ENCODE data around the gene HSPB3.
"Not testable (repeated sequence)": the region's sequence is repeated elsewhere in the genome, so short reads cannot be mapped to it uniquely, and the experiment has no call there.

The HSPB3 gene

DNA sequence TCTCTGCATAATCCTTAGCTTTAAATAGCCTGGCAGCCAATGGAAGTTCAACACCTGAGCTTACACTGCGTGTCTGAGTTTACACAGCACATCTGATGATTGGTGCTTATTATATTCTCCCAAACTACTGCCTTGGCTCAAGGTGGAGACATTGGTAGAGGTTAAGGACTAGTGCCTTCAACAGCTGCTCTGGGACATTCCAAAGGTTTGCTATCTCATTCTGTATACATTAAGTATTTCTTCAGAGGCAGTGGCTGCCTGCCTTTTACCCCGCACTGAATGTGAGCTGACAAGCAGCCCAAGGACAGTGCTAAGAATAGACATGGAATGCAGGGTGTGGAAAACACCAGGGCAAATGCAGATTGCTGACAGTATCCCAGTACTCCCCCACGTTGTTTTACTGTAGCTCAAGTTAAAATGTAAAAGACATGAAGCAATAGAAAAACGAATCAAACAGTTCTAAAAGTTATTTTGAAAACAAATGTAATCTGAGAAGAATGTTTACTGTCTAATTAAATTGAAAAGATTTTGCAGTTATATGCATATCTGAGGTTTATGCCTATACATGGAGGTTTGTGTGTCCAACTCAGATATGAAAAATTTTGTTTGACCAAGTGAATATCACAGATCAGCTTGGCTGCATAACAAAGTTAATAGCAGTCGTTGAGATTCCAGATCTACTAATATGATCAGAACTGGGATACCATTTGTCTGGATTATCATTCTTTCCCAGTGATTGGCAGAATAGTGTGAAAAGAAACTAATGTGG is 1.8 kb downstream of the HSPB3 start:
- no peak for DNase-seq (ENCODE audit: low spot score)

DNA sequence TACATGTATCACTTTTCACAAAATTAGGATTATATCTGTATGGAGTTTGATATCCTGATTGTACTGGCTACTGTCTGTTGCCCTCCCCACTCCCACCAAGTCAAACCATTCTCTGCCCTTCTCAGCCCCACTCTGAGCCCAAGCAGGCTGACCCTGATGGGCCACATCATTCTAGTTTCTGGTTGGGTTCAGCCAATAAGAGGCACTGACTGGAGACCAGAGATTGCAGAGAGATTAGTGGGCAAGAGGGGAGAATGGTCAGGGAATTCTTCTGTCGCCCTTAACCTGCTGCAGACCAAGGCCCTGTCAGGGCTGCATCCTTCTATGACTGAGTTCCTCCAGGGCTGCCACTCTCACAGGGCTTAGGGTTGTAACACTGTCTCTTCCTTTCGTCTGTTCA is 2.7 kb downstream of the HSPB3 start:
- no peak for DNase-seq (ENCODE audit: low spot score)

DNA sequence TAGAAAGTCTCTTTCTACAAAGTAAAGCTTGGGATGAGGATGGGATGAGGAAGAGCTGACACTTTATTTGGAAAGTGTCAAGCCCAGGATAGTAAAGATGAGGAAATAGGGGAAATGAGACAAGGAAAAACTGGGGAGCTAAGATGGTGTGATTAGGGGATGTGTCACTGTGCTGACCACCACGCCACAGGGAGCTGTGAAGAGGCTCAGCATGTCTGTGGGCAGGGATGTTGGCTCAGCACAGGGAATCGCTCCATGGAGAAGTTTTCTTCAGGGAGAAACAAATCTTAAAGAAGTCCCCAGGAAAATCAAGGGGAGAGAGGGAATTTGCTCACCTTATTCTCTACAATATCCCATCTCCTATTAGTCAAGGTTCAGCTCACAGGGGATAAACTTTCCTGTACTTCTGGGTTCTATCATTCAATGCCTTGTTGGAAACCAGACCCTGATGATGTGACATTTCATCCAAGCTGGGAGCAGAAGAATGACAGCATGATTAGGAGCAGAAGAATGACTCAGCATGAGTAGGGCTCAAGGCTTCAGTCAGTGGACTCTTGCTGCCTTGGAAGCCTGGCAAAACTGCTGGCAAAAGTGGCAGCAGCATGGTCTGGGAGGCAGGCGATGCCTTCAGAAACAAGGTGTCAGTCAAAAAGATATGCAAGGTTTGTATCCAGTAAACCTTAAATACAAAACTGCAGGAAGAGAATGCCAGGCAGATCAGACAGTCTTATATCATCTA is 4.9 kb downstream of the HSPB3 start:
- no peak for DNase-seq (ENCODE audit: low spot score)

DNA sequence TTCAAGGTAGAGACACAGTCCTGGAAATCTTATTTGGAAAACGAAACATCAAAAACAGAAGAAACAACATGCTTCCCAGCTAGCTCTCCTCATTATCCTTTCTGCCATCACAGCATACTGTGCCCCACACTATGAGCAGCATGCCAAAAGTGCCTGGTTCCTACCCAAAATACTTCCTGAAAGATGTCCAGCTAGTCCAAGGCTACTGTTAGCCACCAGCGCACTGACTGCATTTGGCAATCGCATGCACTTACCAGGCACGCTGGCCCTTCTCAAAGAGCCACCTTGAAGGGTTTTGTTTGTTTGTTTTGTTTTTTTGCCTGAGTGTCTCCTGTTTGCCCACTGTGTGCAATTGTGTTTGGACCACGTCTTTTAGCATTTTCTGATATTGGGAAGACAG is 6.8 kb downstream of the HSPB3 start:
- DNase-seq (ENCODE audit: low spot score), result no peak

DNA sequence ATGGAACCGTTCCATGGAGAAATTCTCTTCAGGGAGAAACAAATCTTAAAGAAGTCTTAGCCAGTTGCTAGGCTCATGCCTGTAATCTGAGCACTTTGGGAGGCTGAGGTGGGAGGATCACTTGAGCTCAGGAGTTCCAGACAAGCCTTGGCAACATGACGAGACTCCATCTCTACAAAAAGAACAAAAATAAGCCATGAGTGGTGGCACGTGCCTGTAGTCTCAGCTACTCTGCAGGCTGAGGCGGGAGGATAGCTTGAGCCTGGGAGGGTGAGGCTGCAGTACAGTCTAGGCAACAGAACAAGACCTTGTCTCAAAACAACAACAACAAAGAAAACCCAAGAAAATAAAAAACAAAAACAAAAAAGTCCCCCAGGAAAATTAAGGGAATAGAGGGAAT is 8.2 kb downstream of the HSPB3 start:
- no peak for DNase-seq (ENCODE audit: low spot score)

DNA sequence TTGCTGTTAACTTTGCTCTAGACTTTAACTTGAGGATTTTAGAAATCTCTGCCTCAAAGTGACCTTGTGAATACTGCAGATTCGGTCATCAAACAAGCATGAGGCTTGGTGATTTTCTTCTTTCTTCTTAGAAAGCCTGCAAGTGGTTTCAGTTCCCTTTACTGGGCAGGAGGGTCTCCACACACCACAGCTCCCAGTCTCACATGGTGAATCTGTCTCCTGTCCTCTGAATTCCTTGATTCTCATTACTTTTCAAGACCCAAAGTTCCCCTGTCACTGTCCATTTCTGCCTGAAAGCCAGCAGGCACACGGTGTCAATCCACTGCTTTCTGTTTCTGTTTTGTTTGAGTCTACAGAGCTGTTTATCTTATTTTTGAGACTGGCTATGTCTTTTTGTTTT is 14.1 kb downstream of the HSPB3 start:
- DNase-seq (ENCODE audit: low spot score), result no peak

DNA sequence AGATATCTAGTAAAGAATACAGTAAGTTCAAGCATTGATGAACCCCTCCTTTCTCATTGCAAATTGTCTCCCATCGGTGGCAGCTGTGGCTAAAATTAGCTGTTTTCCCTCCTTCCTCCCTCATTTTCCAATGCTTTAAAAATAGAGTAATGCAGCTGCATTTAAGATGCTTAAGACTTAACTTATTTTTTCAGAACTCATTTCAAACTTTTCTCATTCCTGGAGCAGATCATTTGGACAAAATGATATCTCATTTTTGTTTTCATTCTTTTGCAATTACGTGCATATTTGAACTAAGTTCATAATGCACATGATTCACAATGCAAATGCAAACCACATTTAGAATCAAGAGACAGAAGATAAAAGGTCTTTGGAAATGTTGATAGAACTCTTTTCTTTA is 14.6 kb downstream of the HSPB3 start:
- no peak for DNase-seq (ENCODE audit: low spot score)

DNA sequence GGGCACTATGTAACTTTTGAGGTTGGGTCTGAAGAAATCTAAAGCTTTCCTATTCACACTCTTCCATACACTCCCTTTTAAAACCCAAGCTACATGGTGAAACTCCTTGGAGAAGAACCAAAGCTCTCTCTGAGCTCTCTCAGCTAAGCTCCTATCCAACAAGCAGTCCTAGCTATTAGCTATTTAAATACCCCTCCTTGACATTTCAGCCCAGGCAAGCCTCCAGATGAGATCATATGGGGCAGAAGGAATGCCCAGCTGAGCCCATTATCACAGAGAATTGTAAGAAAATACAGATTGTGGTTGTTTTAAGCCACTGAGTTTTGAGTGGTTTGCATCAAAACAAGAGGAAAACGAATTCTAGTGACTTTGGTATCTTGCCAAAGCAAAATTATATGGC is 15.2 kb downstream of the HSPB3 start:
- no peak for DNase-seq (ENCODE audit: low spot score)

DNA sequence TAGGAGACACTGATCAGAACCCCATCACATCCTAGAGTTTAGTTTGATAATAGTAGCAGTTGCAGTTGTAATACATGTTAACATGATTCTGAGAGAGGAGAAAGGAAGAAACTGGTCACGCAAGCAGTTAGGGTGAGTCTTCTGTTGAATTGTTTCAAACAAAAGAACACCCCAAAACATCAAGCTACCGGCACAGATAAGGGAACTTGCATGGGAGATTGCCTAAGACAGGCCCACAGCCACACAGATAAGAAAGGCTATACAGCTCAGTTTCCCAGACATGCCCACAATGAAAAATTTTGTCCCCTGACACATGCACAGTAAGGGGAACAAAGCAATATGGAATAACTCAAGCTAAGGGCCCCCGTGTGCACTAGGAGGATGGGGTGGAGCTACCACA is 15.9 kb downstream of the HSPB3 start:
- DNase-seq (ENCODE audit: low spot score), result no peak

DNA sequence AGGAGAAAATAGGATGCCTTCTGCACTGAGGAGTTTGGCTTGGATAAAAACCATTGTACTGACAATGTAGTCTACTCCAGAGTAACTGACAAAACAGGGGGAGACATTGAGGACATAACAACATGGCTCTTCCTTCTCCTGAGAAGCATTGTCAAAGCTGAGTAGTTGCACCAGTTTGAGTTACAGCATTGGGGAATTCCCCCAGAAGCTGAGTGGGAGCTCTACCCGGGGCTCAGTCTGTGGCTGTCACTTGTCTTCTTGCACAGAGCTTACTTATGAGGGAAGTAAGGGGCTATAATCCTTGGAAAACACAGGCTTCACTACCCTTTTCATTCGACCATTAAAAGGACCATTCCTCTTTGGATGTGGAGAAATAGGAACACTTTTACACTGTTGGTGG is 21.2 kb downstream of the HSPB3 start:
- no peak for DNase-seq (ENCODE audit: low spot score)

DNA sequence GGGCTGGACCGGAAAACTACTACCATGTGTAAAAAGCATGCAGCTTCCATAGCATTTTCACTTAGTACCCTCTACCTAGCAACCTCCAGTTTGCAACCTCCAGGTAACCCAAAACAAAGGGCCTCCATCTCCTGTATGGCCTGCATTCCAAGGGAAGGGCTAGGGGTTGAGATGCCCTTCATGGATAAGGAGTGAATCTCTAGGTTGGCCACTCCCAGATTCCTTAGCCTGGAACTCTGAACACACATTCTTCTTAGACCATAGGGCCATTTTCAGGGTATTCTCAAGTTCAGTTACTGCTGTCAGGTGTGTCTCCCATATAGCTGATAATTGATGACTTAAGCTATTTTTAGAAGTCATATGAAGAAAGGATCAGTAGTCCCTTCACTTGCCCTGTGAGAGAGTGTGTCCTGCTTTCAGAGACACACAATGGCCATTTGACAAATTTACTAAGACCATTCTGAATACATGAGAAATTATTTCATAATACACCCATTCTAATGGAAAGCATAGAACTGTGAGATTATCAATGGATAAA is 22.5 kb downstream of the HSPB3 start:
- no peak for DNase-seq (ENCODE audit: low spot score)

DNA sequence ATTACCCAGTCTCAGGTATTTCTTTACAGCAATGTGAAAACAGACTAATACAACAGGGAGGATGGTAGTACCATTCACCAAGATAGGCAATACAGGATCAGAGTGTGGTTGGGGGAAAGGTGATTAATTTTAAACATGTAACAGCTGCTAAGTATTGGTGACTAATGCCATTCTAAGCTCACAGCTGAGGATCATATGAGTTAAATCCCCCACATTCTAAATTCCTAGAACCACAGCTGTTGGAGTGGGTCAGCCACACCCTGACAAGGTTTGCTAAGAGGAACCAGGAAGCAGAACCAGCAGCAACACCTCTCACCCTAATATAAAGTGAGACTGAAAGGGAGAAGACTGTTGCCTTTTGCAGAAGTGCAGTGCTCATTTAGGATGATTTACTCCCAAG is 24.8 kb downstream of the HSPB3 start:
- DNase-seq (ENCODE audit: low spot score), result no peak

DNA sequence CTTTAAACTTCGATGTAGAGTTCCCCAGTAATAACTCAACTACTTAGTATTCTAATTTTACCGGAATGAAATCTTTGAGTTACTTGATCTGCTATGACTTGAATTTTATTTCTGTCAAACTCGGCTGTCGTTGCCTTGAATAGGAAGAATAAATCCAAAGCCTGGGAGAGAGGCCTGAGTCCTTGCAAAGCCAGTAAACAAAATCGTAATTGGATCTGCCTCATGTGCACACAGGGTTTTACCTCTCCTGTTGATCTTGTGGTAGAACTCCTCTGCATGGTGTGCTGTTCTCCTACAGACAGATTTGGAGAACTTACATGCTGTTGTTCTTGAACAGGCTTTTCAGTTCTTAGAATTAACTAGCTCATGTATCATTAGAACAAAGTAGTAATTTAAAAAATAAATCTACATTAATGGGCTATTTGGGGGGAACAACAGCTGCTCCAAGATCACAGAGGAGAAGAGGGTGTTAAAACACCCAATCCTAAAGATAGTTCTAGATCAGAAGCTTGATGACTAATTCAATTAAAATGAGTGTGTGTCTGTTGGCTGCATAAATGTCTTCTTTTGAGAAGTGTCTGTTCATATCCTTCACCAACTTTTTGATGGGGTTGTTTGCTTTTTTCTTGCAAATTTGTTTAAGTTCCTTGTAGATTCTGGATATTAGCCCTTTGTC is 28.9 kb downstream of the HSPB3 start:
- no peak for DNase-seq (ENCODE audit: low spot score)

DNA sequence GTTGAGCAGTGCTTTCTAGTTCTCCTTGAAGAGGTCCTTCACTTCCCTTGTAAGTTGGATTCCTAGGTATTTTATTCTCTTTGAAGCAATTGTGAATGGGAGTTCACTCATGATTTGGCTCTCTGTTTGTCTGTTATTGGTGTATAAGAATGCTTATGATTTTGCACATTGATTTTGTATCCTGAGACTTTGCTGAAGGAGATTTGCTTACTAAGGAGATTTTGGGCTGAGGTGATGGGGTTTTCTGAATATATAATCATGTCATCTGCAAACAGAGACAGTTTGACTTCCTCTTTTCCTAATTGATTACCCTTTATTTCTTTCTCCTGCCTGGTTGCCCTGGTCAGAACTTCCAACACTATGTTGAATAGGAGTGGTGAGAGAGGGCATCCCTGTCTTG is 30.2 kb downstream of the HSPB3 start:
- not testable (repeated sequence) for DNase-seq (ENCODE audit: low spot score)

DNA sequence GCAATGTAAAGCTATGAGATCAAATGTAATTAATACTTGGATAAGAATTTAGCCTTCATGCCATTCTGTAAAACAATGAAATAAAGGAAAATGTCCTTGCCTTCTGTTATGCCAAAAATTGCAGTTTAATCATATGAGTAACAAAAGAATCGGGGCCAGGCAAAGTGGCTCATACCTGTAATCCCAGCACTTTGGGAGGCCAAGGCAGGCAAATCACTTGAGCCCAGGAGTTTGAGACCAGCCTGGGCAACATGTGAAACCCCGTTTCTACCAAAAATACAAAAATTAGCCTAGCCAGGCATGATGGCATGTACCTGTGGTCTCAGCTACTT is 34.1 kb downstream of the HSPB3 start:
- not testable (repeated sequence) for DNase-seq (ENCODE audit: low spot score)

DNA sequence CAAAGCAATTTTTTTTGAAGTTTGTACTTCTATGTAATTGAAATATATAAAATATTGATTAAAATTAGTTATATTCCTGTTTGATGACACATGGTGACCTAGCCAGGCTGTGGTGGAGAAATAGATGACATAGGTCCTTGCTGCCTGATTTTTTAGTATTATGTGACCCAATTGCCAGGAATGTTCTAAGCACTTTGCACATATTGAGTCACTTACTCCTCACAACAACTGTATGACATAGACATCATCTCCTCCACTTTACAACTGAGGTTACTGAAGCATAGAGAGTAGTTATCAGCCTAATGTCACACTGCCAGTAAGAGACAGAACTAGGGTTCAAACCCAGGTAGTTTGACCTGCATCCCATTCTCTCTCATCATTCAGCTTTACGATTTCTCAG is 35.8 kb downstream of the HSPB3 start:
- no peak for DNase-seq (ENCODE audit: low spot score)

DNA sequence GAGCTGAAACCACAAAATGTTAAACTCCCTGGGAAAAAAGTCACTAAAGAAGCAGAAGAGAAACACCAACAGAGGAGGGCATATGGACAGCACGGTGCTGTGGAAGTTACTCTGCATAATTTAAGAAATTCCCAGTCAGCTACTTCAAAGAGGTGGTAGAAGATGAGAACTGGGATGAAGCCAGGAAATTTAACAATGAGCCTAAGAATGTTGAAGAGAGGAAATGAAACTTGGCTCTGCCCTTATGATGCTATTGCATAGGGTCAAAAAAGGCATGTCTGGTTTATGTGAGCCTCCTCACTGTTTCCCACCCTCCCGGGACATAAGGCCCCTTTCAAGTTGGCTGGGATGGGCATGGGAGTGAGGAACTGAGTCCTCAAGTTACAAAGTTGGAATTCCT is 36.7 kb downstream of the HSPB3 start:
- DNase-seq (ENCODE audit: low spot score), result no peak

DNA sequence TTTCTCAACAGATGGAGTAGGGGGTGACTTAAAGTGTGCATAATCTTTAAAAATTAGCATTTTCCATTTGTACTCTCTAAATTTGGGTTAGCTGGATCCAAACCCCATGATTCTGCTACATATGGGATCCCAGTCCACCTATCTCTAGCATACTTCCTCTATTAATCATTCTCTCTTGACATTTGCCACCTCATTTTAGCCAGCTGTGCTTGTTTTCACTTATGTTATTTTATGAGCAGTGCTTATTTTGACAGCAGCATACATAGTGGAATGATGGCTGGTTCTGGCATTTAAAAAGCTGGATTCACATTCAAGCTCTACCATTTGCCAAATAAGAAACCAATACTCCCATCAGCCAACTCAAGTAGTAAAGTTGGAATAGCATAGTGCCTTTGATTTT is 39.5 kb downstream of the HSPB3 start:
- DNase-seq (ENCODE audit: low spot score), result no peak
